Fibroblast of mammary gland (primary cell): Measurements from ENCODE around the gene MECR.
A peak's percentile ranks its signal among the peaks of the same experiment; 100 is the strongest.

ENCODE experiments used
- DNase-seq: peaks from one replicate; pipeline ENCODE4 v3.0.0-alpha.2; 2010; ENCODE audit warnings: low read depth
- H3K4me3 ChIP-seq: 2 replicates; pipeline ENCODE4 v1.5.1; 2011; ENCODE audit warnings: low read depth, mild to moderate bottlenecking, low read length, moderate library complexity; ENCODE audit not compliant: control insufficient read depth
- CTCF ChIP-seq: conservative IDR thresholded peaks from 2 replicates; pipeline ENCODE4 v1.5.1; 2011; ENCODE audit warnings: low read depth, low read length, inconsistent platforms; ENCODE audit not compliant: control insufficient read depth, insufficient read depth

Gene MECR

GRCh38 chr1:29197590-29197924 is 33.2 kb downstream of the MECR start:
- no peak overlapping the region for H3K4me3 ChIP-seq
- TF ChIP-seq CTCF = peak; percentile 37
- DNase-seq = peak; percentile 53

GRCh38 chr1:29196863-29197589 is 33.7 kb downstream of the MECR start:
- no peak for TF ChIP-seq CTCF
- no peak overlapping the region for H3K4me3 ChIP-seq
- DNase-seq = peak; percentile 79

GRCh38 chr1:29195881-29196291 is 34.8 kb downstream of the MECR start:
- no peak for DNase-seq
- no peak overlapping the region for H3K4me3 ChIP-seq
- TF ChIP-seq CTCF = no peak

GRCh38 chr1:29193879-29194455 is 36.8 kb downstream of the MECR start:
- TF ChIP-seq CTCF = no peak
- H3K4me3 ChIP-seq = no peak overlapping the region
- DNase-seq = no peak

- no peak for DNase-seq
- H3K4me3 ChIP-seq = no peak overlapping the region
- TF ChIP-seq CTCF = no peak
Measured at GRCh38 chr1:29190718-29191117, 40.0 kb downstream of the MECR start.

GRCh38 chr1:29186707-29187106 is 44.0 kb downstream of the MECR start:
- H3K4me3 ChIP-seq = no peak overlapping the region
- TF ChIP-seq CTCF = no peak
- DNase-seq = no peak

GRCh38 chr1:29186252-29186651 is 44.5 kb downstream of the MECR start:
- H3K4me3 ChIP-seq = no peak overlapping the region
- no peak for DNase-seq
- TF ChIP-seq CTCF = no peak
